Stimulated activated CD8-positive, alpha-beta memory T cell treated with anti-CD3 and anti-CD28 coated beads, Interleukin-7, amount 100 ng/mL, for 48 hours (primary cell): Measurements from ENCODE around the gene AKT1S1.
"Not testable (repeated sequence)": the region's sequence is repeated elsewhere in the genome, so short reads cannot be mapped to it uniquely, and the experiment has no call there.

Experiments
- DNase-seq, 2 donors: peaks; one replicate each; pipeline ENCODE4 v3.0.0-alpha.2; 2020; ENCODE audit warnings: low read depth in 1 of 2; ENCODE audit errors: extremely low read depth in 1 of 2

The AKT1S1 gene

DNA sequence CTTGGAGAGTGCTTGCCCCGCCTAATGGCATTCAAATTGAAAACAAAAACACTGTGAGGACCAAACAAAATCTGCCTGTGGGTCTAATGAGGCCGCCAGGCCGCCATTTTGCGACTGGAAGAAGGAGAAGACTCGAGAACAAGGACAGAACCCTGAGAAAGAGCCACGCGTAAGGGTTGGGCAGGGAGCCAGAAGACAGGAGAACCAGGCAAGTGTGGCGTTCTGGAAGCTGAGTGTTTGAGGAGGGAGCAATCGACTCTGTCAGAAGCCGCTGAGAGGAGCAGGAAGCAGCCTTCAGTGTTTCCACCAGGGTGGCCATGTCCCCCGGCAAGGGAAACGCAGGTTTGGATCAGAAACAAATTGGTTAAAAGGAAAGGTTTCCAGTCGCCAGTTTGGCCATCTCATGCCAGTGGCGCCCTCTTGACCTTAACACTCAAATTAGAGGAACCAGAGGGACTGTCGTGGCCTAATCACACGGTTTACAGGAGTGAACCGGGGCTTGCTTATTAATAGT, 36.4 kb downstream of the AKT1S1 start:
- DNase-seq, result no peak

DNA sequence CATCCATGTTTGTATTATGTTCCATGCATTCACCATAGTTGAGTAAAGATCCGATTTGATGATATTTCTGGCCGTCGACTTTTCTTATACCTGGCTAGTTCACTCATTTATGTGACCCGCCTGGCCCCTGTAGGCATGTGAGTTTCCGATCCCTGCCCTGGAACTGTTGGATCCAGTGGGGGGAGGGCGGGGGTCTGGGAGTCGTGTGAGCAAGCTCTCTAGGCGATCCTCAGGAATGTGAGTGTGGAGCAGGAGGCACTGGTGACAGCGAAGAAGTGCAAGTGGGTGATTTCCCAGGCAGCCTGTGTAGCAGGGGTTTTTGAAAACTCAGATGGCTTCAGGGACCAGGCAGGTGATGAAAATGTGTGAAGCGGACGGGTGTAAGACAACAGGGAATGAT, 36.8 kb downstream of the AKT1S1 start:
- DNase-seq, result no peak

DNA sequence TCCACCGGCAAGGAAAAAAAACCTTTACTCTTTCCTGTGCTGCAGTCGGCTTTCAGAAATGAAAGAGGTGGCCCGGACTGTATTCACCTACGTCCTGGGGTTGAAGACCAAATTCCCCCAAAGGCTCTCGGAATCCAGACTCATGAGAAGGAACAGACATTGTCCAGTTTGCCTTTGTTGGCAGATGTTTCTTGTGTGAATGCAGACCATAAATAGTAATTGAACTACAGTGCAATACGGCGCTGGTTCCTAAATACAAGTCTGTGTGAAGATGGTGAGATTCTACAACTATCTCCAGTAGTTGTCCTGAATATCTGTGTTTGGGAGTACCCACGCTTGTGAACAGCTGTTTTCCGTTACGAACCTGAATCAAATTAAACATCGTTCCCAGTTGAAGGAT, 37.4 kb downstream of the AKT1S1 start:
- no peak for DNase-seq

DNA sequence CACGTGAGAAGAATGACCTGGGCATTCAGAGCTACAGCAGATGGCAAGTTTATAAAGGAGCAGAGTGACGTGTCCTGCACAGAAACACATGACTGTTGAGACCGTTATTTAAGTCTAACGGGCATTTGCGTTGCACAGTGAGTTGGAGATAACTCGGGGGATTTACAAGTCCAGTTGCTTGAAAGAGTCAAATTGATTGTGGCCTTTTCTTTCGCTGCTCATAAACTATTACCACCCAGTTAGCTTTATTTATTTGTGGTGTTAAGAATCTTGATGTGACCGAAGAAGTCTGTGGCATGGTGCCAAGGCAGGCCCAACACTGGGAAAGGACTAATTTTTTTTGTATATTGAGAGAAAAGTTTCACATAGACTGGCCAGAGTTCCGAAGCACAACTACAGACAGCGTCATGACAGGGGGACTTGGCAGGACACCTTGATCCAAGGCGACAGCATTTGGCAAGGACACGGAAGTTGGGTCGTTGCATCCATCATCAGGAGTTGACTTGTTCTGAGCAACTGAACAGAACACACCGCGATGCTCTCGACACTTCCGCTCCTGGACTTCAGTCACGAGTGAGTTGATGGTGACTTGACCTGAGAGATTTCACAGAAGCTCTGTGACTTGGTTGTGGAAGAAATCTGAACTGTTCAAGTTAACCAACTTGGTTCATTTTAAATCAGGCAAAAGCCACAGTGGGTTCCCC, 38.1 kb downstream of the AKT1S1 start:
- no peak for DNase-seq

DNA sequence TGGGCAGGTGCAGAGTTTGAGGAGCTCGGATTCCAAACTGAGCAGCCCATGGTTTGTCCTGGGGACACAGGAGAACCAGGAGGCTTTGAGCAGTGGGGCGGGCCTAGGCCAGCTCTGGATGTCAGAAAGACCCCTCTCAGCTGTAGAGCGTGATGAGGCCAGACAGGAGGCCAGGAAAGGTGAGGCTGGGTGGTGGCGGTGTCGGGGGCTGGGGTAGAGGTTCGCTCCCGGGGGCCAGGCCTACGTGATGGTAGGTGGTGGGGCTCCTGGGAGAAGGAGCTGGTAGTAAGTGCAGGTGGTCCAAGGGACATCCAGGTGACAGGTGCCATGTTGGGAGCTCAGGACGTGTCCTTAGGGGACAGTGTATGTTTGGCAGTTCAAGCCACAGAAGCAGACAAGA, 39.7 kb downstream of the AKT1S1 start:
- no peak for DNase-seq

DNA sequence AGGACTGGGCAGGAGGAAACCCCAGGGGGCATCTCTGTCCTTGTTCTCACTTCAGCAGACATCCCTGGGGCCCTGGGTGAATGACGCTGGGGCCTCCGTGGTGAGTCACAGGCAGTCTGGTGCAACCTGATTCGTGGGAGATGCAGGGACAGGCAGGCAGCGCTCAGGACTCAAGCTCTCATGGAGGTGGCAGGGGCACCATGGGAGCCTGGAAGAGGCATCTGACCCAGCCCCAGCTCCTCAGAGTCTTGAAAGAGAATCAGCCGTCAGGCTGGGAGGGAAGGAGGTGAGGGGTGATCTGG, 40.2 kb downstream of the AKT1S1 start:
- no peak for DNase-seq

DNA sequence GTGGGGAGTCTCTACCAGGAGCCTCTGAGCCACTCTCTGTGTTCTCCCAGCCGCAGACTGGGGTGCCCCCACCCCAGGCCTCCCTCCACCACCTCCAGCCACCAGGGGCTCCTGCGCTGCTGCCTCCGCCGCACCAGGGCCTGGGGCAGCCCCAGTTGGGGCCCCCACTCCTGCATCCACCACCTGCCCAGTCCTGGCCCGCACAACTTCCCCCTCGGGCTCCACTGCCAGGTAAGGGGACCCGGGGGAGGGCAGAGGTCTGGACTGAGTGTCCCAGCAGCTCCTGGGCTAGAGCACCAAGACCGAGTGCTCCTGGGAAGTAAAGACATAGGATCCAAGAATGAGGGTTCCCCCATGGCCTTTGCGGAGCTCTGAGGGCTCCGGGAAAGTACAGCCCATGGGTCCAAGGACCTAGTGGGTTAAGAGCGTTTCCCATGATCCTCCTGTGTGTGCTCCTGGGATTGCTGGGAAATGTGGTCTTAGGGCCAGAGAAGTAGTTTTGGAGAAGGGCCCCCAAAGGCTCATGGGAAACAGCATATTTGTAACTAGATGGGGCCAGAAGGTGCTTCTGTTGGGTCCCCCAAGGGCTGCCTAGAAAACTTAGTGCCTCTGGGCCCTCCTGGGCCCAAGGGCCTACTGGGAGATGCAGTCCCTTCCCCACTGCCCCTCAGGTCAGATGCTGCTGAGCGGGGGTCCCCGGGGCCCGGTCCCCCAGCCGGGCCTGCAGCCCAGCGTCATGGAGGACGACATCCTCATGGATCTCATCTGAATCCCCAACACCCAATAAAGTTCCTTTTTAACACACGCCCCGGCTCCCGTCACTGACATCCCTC, 40.8 kb downstream of the AKT1S1 start:
- DNase-seq, result no peak

DNA sequence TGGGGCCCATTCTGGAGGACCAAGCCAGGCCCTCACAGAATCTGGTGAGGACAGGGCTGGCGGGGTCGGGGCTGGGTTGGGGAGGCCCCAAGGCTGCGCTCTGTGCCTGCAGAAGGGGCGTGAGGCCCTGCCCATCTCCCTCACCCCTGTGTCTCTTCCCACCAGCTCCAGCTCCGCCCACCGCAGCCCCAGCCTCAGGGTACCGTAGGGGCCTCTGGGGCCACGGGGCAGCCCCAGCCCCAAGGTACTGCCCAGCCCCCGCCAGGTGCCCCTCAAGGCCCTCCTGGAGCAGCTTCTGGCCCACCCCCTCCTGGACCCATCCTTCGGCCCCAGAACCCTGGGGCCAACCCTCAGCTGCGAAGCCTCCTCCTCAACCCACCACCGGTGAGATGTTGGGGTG, 41.6 kb downstream of the AKT1S1 start:
- no peak for DNase-seq

DNA sequence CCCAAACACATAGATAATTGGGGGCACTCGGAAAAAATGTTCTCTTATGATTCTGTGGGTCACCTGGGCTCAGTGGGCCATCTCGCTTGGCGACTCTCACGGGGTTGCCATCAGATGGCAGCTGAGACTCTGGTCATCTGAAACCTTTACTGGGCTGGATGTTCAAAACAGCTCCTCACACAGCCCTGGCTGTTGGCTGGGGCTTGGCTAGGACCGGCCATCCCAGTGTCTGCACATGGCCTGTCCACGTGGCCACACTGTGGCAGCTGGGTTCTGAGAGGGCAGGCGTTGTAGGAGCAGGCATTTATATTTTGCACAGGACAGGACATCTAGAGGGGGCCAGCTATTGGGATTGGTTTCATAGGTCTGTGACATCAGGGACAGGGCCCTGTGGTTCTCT, 43.6 kb downstream of the AKT1S1 start:
- no peak for DNase-seq

DNA sequence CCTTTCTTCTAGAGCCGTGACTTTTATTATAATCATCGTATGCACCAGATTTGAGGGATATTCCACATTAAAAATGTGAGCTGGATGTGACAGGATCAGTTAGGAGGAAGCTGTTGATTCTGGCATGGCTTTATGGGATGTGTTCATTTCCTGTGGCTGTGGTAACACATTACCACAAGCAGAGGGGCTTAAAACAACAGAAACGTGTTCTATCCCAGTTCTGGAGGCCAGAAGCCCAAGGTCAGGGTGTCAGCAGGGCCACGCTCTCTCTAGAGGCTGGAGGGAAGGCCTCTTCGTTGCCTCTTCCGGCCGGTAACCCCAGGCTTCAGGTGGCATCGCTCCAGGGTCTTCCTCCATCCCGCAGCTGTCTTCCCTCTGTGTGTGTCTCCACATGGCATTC, 44.6 kb downstream of the AKT1S1 start:
- no peak for DNase-seq

DNA sequence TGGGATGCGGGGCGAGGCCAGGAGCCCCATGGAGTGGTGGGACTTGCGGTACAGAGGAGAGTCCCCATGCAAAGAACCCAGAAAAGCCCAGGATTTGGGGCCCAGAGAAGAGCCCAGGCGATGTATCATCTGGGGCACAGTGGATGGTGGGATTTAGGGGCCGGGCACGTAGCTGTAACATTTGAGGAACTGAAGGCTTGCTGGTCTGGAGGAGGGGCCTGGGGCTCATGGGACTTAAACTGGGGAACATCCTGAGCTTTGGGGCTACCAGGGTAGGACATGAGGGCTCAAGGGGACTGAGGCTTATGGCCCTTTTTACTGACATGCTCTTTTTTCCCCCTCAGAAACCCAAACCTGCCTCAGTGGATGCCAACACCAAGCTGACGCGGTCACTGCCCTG, 45.6 kb downstream of the AKT1S1 start:
- no peak for DNase-seq

DNA sequence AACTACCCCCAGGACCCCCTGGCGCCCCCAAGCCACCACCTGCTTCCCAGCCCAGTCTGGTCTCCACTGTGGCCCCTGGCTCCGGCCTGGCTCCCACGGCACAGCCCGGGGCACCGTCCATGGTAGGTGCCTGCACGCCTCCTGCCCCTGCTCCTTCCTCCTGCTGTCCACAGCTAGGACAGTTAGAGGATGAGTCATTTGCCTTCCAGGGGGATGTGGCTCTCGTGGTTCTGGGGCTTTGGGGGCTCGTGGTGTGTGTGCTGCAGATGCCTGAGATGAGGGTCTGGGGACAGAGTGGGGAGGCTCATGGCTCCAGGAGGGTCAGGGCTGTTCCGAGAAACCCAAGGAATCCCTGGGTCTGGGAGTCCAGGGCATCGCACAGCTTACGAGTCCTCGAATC, 46.4 kb downstream of the AKT1S1 start:
- no peak for DNase-seq

DNA sequence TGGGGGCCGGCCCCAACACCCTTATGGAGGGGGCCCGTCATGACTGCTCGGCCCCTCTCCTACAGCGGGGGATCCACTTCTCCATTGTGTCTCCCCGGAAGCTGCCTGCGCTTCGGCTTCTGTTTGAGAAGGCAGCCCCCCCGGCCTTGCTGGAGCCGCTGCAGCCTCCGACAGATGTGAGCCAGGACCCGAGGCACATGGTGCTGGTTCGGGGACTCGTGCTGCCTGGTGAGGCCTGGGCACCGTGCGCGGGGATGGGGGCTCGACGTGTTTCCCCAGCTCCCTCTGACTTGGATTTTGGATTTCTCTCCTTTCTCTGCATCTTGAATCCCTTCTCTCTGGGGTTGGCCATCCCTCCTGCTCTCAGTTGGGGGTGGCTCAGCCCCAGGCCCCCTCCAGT, 47.4 kb downstream of the AKT1S1 start:
- no peak for DNase-seq

DNA sequence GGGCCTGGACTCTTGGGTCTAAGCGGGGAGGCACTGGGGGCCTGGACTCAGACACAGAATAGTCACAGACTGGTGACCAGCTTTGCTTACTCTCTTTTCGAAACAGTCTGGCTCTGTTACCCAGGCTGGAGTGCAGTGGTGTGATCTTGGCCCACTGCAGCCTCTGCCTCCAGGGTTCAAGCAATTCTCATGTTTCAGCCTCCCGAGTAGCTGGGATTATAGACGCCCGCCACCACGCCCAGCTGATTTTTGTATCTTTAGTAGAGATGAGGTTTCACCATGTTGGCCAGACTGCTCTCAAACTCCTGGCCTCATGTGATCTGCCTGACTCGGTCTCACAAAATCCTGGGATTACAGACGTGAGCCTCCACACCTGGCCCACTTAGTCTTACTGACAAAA, 48.0 kb downstream of the AKT1S1 start:
- no peak for DNase-seq

DNA sequence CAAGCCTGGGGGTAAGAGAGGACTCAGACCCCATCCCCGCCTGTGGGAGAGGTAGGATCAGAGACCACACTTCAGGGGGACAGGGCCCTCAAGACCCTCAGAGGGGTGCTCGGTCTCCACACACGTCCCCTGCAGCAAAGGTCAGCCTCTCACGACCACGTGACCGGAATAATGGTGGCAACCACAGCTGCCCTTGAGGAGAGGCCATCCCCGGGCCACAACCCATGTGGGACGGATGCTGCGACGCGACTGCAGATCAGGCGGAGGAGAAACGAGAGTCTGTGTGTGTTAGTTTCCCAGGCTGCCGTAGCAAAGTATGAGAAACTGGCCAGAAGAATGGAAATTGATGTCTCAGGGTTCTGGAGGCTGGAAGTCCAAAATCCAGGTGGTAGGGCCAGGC, 50.1 kb downstream of the AKT1S1 start:
- DNase-seq, result no peak

DNA sequence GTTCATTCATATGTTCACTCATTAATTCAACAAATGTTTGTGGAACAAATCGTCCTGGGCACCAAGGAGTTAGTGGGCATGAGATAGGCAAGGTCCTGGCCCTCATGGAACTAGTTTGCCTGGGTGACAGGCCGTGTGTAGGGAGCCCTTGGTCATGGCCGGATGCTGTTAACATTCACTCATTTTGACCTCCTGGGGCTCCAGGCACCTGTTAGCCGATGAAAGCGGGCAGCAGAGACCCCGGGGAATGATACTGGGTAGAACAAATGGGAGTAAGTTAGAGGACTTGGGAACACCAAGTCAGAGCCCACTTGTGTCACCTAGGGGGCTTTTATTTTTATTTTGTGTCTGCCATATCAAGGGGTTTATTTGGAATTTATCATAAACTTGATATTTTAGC, 52.5 kb downstream of the AKT1S1 start:
- no peak for DNase-seq

DNA sequence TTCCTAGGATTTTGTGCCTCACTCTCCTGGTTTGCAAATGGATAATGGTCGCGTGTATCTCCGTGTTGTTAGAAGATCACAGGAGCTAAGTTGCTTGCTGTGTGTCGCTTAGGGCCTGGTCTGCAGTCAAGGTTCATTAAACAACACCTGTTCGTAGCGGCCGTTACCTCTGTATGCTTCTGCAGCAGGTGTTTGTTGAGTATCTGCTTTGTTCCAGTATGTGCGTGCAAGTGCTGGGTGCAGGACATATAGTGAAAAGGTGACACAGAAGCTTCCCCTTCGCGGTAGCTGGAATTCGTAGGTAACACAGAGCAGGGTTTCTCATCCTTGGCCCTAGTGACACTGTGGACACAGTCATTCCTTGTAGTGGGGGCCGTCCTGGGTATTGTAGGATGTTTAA, 53.7 kb downstream of the AKT1S1 start:
- DNase-seq, result no peak

DNA sequence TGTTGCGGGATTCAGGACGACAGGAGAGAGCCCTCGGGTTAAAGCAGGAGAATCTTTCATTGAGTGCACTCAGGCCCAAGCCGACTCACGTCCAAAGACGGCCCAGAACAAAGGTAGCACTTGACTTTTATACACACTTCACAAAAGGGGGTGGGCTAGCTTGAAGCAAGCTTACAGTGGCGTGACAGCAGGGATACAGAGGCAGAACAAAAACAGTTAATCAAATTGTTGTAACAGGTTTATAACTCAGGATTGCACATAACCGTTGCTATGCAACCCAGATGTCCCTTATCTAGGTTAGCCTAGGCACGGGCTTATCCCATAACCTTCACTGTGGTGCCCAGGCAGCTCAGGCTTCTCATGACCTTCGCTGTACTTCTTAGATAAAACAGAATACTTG, 57.0 kb downstream of the AKT1S1 start:
- DNase-seq, result no peak

DNA sequence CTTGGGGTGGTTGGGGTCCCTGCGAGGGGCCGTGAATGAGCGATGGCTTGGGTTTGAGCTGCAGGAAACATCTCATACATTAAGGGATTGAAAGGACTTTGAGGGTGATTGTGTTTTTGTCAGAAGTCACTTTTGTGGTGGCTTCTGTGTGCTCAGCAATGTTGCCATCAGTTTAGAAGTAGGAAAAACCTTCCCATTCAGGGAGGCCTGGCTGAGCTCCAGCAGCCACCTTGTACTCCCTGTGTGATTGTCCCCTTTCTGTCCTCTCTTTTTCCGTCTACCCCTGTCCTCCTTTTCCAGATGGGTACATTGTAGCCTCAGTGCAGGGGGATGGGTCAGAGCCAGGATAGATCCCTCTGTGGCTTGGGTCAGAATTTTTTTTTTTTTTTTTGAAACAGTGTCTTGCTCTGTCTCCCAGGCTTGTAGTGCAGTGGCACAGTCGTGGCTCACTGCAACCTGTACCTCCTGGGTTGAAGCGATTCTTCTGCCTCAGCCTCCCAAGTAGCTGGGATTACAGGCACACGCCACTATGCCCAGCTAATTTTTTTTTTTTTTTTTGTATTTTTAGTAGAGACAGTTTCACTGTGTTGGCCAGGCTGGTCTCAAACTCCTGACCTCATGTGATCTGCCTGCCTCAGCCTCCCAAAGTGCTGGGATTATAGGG, 57.6 kb downstream of the AKT1S1 start:
- not testable (repeated sequence) for DNase-seq
